ENCODE data around the gene AJAP1.

DNA sequence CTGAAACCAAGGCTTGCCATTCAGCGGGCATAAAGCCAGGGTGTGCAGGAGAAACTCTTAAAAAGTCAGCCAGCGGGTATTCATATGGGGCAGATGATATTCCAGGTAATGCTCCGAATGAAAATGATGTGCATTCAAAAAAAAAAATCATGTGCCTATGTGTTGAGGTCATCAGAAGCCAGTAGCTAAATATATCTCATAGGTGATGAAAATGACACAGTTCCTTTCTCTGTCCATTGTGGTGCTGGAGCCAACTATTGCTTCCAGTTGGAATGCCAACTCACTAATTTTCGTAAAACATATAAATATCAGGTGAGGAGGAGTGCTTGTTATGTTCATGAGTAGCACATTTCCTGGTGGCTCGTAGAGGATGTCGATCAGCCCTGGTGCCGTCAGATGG is 23.2 kb downstream of the AJAP1 start:
- TF ChIP-seq TAF1 (IDR thresholded peaks at IDR 0.05; ENCODE audit: low read depth) (no peak), CEBPB (IDR thresholded peaks at IDR 0.05) (no peak), REST (IDR thresholded peaks at IDR 0.05; ENCODE audit: low read depth) (no peak), FOXM1 (IDR thresholded peaks at IDR 0.05; ENCODE audit: borderline replicate concordance, low read depth) (no peak), ZBTB7A (IDR thresholded peaks at IDR 0.05; ENCODE audit: low read depth) (no peak)

Measured in Ishikawa (cell line).